GM18519 (cell line): ENCODE measurements around the gene MIS18BP1.
"Not testable (repeated sequence)": the region's sequence is repeated elsewhere in the genome, so short reads cannot be mapped to it uniquely, and the experiment has no call there.

Experiments used
- ATAC-seq: cut with Tn5 transposase; IDR thresholded peaks from one replicate; pipeline ENCODE4 v1.9.1; 2021; ENCODE audit warnings: mild to moderate bottlenecking, moderate library complexity; ENCODE audit not compliant: unreplicated experiment, low FRiP score

The MIS18BP1 gene

GRCh38 chr14:45253070-45253753 is at the start of gene MIS18BP1:
TSS of gene MIS18BP1 (minus strand) at chr14:45253202. CDS start at chr14:45247286, 5,916 bp downstream.
- ATAC-seq: peak; percentile 64

- ATAC-seq: no peak
Observed at GRCh38 chr14:45298423-45299117, 45.6 kb upstream of the MIS18BP1 start.

- ATAC-seq: not testable (repeated sequence)
Observed at GRCh38 chr14:45294796-45295195, 41.8 kb upstream of the MIS18BP1 start.

- ATAC-seq: no peak
Observed at GRCh38 chr14:45290547-45290946, 37.5 kb upstream of the MIS18BP1 start.

- ATAC-seq: no peak
Observed at GRCh38 chr14:45287610-45288009, 34.6 kb upstream of the MIS18BP1 start.

- ATAC-seq: no peak
Observed at GRCh38 chr14:45284802-45285201, 31.8 kb upstream of the MIS18BP1 start.

- ATAC-seq: not testable (repeated sequence)
Observed at GRCh38 chr14:45281731-45282400, 28.9 kb upstream of the MIS18BP1 start.

- no peak for ATAC-seq
Observed at GRCh38 chr14:45271858-45272537, 19.0 kb upstream of the MIS18BP1 start.

GRCh38 chr14:45270031-45270430 is 17.0 kb upstream of the MIS18BP1 start:
- no peak for ATAC-seq

GRCh38 chr14:45267071-45267470 is 14.1 kb upstream of the MIS18BP1 start:
- ATAC-seq: no peak

GRCh38 chr14:45262637-45263036 is 9.6 kb upstream of the MIS18BP1 start:
- no peak for ATAC-seq

- no peak for ATAC-seq
Observed at GRCh38 chr14:45261209-45261608, 8.2 kb upstream of the MIS18BP1 start.

GRCh38 chr14:45258805-45259204 is 5.8 kb upstream of the MIS18BP1 start:
- ATAC-seq: no peak

GRCh38 chr14:45258073-45258472 is 5.1 kb upstream of the MIS18BP1 start:
- no peak for ATAC-seq

- ATAC-seq: no peak
Observed at GRCh38 chr14:45254771-45255170, 1.8 kb upstream of the MIS18BP1 start.

GRCh38 chr14:45253754-45254310 is 830 bp upstream of the MIS18BP1 start:
- ATAC-seq: no peak

GRCh38 chr14:45252366-45253069 is 484 bp downstream of the MIS18BP1 start:
- ATAC-seq: no peak

GRCh38 chr14:45251912-45252311 is 1.1 kb downstream of the MIS18BP1 start:
- peak; percentile 66 for ATAC-seq

- ATAC-seq: peak; percentile 19
Observed at GRCh38 chr14:45249856-45250575, 3.0 kb downstream of the MIS18BP1 start.
